ENCODE data around the gene SPRING1. TPM values are rescaled to one million over a fixed set of nuclear protein-coding genes. Genes with fewer than 3 reads are reported as not detected.

Gene SPRING1
- total RNA-seq, 1 donor from 2014 or later, result 11.0 TPM

- Histone ChIP-seq H3K4me1 (peaks cover 23% of the 10 kb centered on the region), H3K27ac (replicated peaks) (no peak overlapping the region), H3K4me3 (no peak overlapping the region), H3K27me3 (ENCODE audit: low read depth) (no peaks in the 10 kb centered on the region), H3K9me3 (replicated peaks) (no peaks in the 10 kb centered on the region), H3K36me3 (no peaks in the 10 kb centered on the region)
- no peak for TF ChIP-seq CTCF (IDR thresholded peaks at IDR 0.05; ENCODE audit: borderline replicate concordance)
- intact Hi-C loops (cut with micrococcal nuclease), result no loop called here
- no peak for DNase-seq
Observed at GRCh38 chr12:116710370-116711150, 27.3 kb downstream of the SPRING1 start.

- intact Hi-C loops (cut with micrococcal nuclease), result loop anchor here (10.0 kb wide), 1 partner anchor 715 kb away; no protein-coding TSS in a partner anchor
- DNase-seq, result no peak
- Histone ChIP-seq H3K4me3 (no peak overlapping the region), H3K27me3 (ENCODE audit: low read depth) (no peaks in the 10 kb centered on the region), H3K9me3 (replicated peaks) (no peaks in the 10 kb centered on the region), H3K27ac (replicated peaks) (no peak overlapping the region), H3K36me3 (no peaks in the 10 kb centered on the region), H3K4me1 (peaks cover 23% of the 10 kb centered on the region)
- TF ChIP-seq CTCF (IDR thresholded peaks at IDR 0.05; ENCODE audit: borderline replicate concordance), result no peak
Observed at GRCh38 chr12:116709768-116710167, 28.1 kb downstream of the SPRING1 start.

- Histone ChIP-seq H3K4me3 (peak overlapping the region; percentile 13), H3K27me3 (ENCODE audit: low read depth) (no peaks in the 10 kb centered on the region), H3K36me3 (no peaks in the 10 kb centered on the region), H3K4me1 (peaks cover 20% of the 10 kb centered on the region), H3K27ac (replicated peaks) (no peak overlapping the region), H3K9me3 (replicated peaks) (no peaks in the 10 kb centered on the region)
- DNase-seq, result peak; percentile 37
- intact Hi-C loops (cut with micrococcal nuclease), result loop anchor here (10.0 kb wide), 1 partner anchor 714 kb away; no protein-coding TSS in a partner anchor
- TF ChIP-seq CTCF (IDR thresholded peaks at IDR 0.05; ENCODE audit: borderline replicate concordance), result peak; percentile 78
Observed at GRCh38 chr12:116708826-116709756, 28.8 kb downstream of the SPRING1 start.

- no peaks in the 10 kb centered on the region for H3K36me3 ChIP-seq
- H3K27ac ChIP-seq (replicated peaks), result no peak overlapping the region
- TF ChIP-seq CTCF (IDR thresholded peaks at IDR 0.05; ENCODE audit: borderline replicate concordance), result no peak
- intact Hi-C loops (cut with micrococcal nuclease), result loop anchor here (10.0 kb wide), 1 partner anchor 713 kb away; no protein-coding TSS in a partner anchor
- peaks cover 20% of the 10 kb centered on the region for H3K4me1 ChIP-seq
- no peaks in the 10 kb centered on the region for H3K27me3 ChIP-seq (ENCODE audit: low read depth)
- DNase-seq, result no peak
- H3K9me3 ChIP-seq (replicated peaks), result no peaks in the 10 kb centered on the region
- H3K4me3 ChIP-seq, result no peak overlapping the region
Observed at GRCh38 chr12:116707751-116708150, 30.1 kb downstream of the SPRING1 start.

GRCh38 chr12:116703214-116703795 is 34.6 kb downstream of the SPRING1 start:
- Histone ChIP-seq H3K4me3 (no peak overlapping the region), H3K36me3 (no peaks in the 10 kb centered on the region), H3K9me3 (replicated peaks) (no peaks in the 10 kb centered on the region), H3K27ac (replicated peaks) (no peak overlapping the region), H3K4me1 (peaks cover 12% of the 10 kb centered on the region), H3K27me3 (ENCODE audit: low read depth) (no peaks in the 10 kb centered on the region)
- peak; percentile 95 for TF ChIP-seq CTCF (IDR thresholded peaks at IDR 0.05; ENCODE audit: borderline replicate concordance)
- intact Hi-C loops (cut with micrococcal nuclease), result loop anchor here (10.0 kb wide), 1 partner anchor 709 kb away; no protein-coding TSS in a partner anchor
- DNase-seq, result peak; percentile 54
